Measurements from ENCODE around the gene PDZD2.

DNA sequence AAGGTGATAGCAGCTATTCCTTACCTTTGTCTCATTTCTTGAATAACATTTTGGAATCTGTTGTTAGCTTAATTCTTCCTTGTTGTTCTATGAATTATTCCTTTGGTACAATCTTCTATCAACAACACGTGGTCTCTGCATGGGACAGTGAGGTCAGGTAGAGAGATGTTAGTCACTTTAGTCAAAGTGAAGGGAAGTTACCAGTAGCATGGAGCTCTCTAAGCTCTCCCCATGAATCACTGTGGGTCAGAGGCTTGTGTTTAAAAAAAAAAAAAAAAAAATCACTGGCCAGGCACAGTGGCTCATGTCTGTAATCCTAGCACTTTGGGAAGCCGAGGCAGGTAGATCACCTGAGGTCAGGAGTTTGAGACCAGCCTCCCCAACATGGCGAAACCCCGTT lies 419.2 kb downstream of the PDZD2 start:
- TF ChIP-seq, protein P1, sequence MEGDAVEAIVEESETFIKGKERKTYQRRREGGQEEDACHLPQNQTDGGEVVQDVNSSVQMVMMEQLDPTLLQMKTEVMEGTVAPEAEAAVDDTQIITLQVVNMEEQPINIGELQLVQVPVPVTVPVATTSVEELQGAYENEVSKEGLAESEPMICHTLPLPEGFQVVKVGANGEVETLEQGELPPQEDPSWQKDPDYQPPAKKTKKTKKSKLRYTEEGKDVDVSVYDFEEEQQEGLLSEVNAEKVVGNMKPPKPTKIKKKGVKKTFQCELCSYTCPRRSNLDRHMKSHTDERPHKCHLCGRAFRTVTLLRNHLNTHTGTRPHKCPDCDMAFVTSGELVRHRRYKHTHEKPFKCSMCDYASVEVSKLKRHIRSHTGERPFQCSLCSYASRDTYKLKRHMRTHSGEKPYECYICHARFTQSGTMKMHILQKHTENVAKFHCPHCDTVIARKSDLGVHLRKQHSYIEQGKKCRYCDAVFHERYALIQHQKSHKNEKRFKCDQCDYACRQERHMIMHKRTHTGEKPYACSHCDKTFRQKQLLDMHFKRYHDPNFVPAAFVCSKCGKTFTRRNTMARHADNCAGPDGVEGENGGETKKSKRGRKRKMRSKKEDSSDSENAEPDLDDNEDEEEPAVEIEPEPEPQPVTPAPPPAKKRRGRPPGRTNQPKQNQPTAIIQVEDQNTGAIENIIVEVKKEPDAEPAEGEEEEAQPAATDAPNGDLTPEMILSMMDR (IDR thresholded peaks at IDR 0.05; ENCODE audit: low read length): no peak
- no peak for TF ChIP-seq EZH2 (optimal IDR thresholded peaks at IDR 0.05; ENCODE audit: low read depth, low read length)

Data from MM.1S (cell line).